ENCODE measurements around the gene MED13.
"Not testable (repeated sequence)": the region's sequence is repeated elsewhere in the genome, so short reads cannot be mapped to it uniquely, and the experiment has no call there.

Gene MED13

GRCh38 chr17:61894310-61894709, 170.8 kb downstream of the MED13 start:
- not testable (repeated sequence) for DNase-seq
